ENCODE measurements around the gene ZSWIM5. TPM values are rescaled to one million over a fixed set of nuclear protein-coding genes. Genes with fewer than 3 reads are reported as not detected.
A peak's percentile ranks its signal among the peaks of the same experiment; 100 is the strongest.

Gene ZSWIM5
- total and polyA plus RNA-seq, 9 of the 15 experiments (the other 6 are each of a cell fraction or from before 2014, with no cell fraction given) = under 0.01 to 0.07 (median 0.03) TPM; not detected in 3

GRCh38 chr1:45172005-45172404 lies 34.4 kb downstream of the ZSWIM5 start (continued):
- TF ChIP-seq DMBX1 (CRISPR knock-in tag; IDR thresholded peaks at IDR 0.05; ENCODE audit: borderline replicate concordance) (no peak), RBM25 (IDR thresholded peaks at IDR 0.05; ENCODE audit: low read depth, low read length, severe bottlenecking) (no peak), DEAF1 (CRISPR knock-in tag; IDR thresholded peaks at IDR 0.05) (no peak), SMC3 (conservative IDR thresholded peaks at IDR 0.05; ENCODE audit: insufficient read depth, low read depth, low read length) (no peak), TARDBP (IDR thresholded peaks at IDR 0.05) (no peak)

GRCh38 chr1:45171575-45171974 lies 34.8 kb downstream of the ZSWIM5 start:
- H4K20me1 ChIP-seq (replicated peaks; ENCODE audit: control insufficient read depth, insufficient read depth, low read length) = no peaks in the 10 kb centered on the region
- H3K9ac ChIP-seq (ENCODE audit: insufficient read depth in 1 of 2, low read depth in 2 of 2, low read length in 2 of 2) = no peak overlapping the region
- intact Hi-C loops (cut with micrococcal nuclease) (no loop called here), in situ Hi-C loops (cut with MboI) (no loop called here)
- H3K79me2 ChIP-seq (ENCODE audit: control insufficient read depth, insufficient read depth, low read length) = no peaks in the 10 kb centered on the region
- H3K4me3 ChIP-seq = no peak overlapping the region
- H2AFZ ChIP-seq (ENCODE audit: low read depth, low read length) = no peak overlapping the region
- DNase-seq (ENCODE audit: extremely low read depth in 1 of 4, low spot score in 3 of 4) (no peak), ATAC-seq (no peak), FAIRE-seq (no peak)
- H3K36me3 ChIP-seq (ENCODE audit: control insufficient read depth, insufficient read depth, low read length) = no peaks in the 10 kb centered on the region
- no peak overlapping the region for H3K27ac ChIP-seq (ENCODE audit: extremely low read depth, low read depth, low read length)
- no peaks in the 10 kb centered on the region for H3K9me1 ChIP-seq (ENCODE audit: control insufficient read depth, insufficient read depth, low read length)
- H3K4me2 ChIP-seq (ENCODE audit: insufficient read depth, low read length) = no peak overlapping the region
- H3K9me3 ChIP-seq (replicated peaks; ENCODE audit: control insufficient read depth, insufficient read depth, low read depth, low read length) = no peaks in the 10 kb centered on the region
- BruUV-seq (replicated peaks) = no TSS peak
- POLR2A ChIA-PET = interaction anchor here (0.8 to 1.1 kb wide), 2 partner anchors 27 to 156 kb away, joined by 3 to 4 read pairs; no protein-coding TSS in a partner anchor
- CTCF ChIA-PET (ENCODE audit: low intra/inter-chr PET ratio) = no interaction called here
- no peaks in the 10 kb centered on the region; a peak in 1 of 5 replicates for H3K4me1 ChIP-seq (replicated peaks in 1 of 2; ENCODE audit: control insufficient read depth in 2 of 2, insufficient read depth in 2 of 2, low read length in 2 of 2)
- H3K27me3 ChIP-seq (ENCODE audit: control insufficient read depth in 2 of 2, insufficient read depth in 2 of 2, low read length in 2 of 2) = peaks cover 2 to 4% of the 10 kb centered on the region in 2 experiments; a peak in 2 of 5 replicates
- 12% methylated on average over 1 of the region's 1 CpG for WGBS (ENCODE audit: insufficient coverage, low coverage, missing lambda C conversion rate)
- TF ChIP-seq, protein P1, sequence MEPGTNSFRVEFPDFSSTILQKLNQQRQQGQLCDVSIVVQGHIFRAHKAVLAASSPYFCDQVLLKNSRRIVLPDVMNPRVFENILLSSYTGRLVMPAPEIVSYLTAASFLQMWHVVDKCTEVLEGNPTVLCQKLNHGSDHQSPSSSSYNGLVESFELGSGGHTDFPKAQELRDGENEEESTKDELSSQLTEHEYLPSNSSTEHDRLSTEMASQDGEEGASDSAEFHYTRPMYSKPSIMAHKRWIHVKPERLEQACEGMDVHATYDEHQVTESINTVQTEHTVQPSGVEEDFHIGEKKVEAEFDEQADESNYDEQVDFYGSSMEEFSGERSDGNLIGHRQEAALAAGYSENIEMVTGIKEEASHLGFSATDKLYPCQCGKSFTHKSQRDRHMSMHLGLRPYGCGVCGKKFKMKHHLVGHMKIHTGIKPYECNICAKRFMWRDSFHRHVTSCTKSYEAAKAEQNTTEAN (CRISPR knock-in tag; IDR thresholded peaks at IDR 0.05) = no peak
- TF ChIP-seq CCAR2 (IDR thresholded peaks at IDR 0.05; ENCODE audit: low read depth, low read length) (no peak), ZNF318 (IDR thresholded peaks at IDR 0.05; ENCODE audit: borderline replicate concordance in 1 of 2, low read depth in 1 of 2) (no peak), RNF2 (IDR thresholded peaks at IDR 0.05) (0 out of 2 replicates have a peak, but pooled peaks have one; percentile 27)
